GM12801 (cell line): ENCODE data around the gene ARIH1.

ENCODE experiments used
- CTCF ChIP-seq: IDR thresholded peaks from one replicate; pipeline ENCODE4 v1.5.1; 2011; ENCODE audit warnings: control low read depth; ENCODE audit not compliant: insufficient read length; ENCODE audit errors: extremely low read depth

Gene ARIH1

GRCh38 chr15:72475674-72476073 lies 1.5 kb downstream of the ARIH1 start:
- TF ChIP-seq CTCF, result no peak

GRCh38 chr15:72481015-72481659 lies 7.0 kb downstream of the ARIH1 start:
- no peak for TF ChIP-seq CTCF

- no peak for TF ChIP-seq CTCF
Measured at GRCh38 chr15:72482275-72482674, 8.1 kb downstream of the ARIH1 start.

- TF ChIP-seq CTCF, result no peak
Measured at GRCh38 chr15:72483279-72483678, 9.1 kb downstream of the ARIH1 start.

GRCh38 chr15:72486144-72486543 lies 12.0 kb downstream of the ARIH1 start:
- no peak for TF ChIP-seq CTCF

- TF ChIP-seq CTCF, result no peak
Measured at GRCh38 chr15:72487070-72487797, 13.1 kb downstream of the ARIH1 start.

GRCh38 chr15:72488558-72488957 lies 14.4 kb downstream of the ARIH1 start:
- no peak for TF ChIP-seq CTCF
